Retina (tissue), 1 donor: ENCODE results near the gene HOMER1.
A peak's percentile ranks its signal among the peaks of the same experiment; 100 is the strongest.

Experiments used
- DNase-seq: peaks from one replicate; pipeline ENCODE4 v3.0.0-alpha.2; 2016

HOMER1 gene

GRCh38 chr5:79487251-79487650 is 26.7 kb downstream of the HOMER1 start:
- no peak for DNase-seq

DNA sequence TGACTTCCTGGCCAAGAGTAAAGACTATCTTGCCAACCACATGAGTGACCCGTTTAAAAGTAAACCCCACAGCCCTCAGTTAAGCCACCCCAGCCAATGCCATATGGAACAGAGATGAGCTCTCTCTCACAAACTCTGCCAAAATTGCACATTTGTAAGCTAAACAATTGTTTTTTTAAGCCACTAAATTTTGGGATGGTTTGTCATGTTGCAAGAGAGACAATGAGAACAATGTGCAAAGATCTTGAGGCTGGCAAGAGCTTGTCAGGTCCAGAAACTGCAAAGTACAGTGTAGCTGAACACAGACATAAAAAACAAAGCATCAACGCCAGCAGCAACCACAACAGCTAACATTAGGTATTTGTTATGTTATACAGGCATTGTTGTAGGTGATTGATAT is 27.8 kb downstream of the HOMER1 start:
- no peak for DNase-seq

GRCh38 chr5:79484731-79485130 is 29.2 kb downstream of the HOMER1 start:
- no peak for DNase-seq

GRCh38 chr5:79481574-79481973 is 32.4 kb downstream of the HOMER1 start:
- no peak for DNase-seq

DNA sequence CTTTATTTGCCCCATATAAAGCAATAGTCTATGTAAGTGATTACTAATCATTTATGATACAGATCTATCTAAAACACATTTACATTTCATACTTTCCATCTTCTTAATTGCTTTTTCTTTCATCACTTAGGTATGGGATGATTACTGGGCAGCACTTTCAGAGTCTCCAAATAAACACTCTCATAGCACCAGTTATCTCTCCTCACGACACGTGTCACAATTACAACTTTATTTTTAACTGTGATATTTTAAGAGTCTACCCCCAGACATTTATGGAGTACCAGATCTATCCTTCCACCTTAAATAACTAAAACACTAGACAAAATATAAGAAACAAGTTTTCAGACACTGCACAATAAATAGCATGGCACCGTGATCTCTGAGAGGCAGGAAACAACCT is 32.9 kb downstream of the HOMER1 start:
- DNase-seq = no peak

DNA sequence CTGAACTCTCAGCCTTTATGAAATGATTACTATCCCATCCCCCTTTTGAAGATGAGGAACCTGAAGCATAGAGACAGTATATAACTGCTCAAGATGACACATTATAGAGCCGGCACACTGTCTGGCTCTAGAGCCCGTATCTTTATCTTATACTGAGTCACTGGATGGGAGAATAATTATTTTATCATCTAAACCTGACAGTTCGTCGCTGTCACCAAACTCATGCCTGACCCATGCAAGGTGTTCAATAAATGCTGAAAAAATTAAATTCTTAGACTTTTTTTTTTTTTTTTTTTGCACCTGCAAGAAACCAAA is 38.8 kb downstream of the HOMER1 start:
- DNase-seq = no peak

GRCh38 chr5:79474367-79475151 is 39.4 kb downstream of the HOMER1 start:
- no peak for DNase-seq

DNA sequence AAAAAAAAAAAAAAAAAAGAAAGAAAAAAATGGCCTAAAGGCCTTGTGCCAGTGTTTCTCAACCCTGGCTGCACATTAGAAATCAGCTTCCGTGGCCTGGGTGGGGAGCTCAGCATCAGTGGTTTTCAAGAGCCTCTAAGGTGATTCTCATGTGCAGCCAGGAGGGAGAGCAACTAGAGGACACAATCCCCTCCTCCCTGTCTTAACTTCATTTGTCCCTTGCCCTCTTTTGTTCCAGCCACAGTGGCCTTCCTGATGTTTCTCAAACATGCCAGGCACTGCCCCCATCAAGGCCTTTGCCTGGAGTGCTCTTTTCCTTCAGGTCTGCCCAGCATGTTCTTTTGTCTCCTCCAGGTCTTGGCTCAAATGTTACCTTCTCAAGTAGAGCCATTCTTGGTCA is 42.4 kb downstream of the HOMER1 start:
- DNase-seq = no peak

DNA sequence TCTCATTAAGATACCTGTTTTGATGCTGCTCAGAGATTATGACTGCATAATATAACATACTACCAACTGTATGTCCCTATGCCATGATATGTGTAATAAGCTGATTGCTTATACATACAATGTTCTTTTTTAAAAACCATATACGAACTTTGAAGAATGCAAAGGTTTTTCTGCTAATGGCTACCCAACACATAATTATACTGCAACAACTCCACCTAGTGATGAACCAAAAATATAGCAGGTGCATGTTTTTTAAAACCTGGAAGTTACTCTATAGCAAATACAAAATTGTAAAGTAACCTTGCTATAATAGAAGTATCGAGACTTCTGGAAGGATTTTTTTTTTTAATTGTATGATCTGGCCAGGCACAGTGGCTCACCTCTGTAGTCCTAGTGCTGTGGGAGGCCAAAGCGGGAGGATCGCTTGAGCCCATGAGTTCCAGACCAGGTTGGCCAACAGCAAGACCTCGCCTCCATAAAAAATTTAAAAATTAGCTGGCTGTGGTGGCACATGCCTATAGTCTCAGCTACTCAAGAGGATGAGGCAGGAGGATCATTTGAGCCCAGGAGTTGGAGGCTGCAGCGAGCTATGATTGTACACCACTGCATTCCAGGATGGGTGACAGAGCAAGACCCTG is 49.1 kb downstream of the HOMER1 start:
- DNase-seq = peak; percentile 38

DNA sequence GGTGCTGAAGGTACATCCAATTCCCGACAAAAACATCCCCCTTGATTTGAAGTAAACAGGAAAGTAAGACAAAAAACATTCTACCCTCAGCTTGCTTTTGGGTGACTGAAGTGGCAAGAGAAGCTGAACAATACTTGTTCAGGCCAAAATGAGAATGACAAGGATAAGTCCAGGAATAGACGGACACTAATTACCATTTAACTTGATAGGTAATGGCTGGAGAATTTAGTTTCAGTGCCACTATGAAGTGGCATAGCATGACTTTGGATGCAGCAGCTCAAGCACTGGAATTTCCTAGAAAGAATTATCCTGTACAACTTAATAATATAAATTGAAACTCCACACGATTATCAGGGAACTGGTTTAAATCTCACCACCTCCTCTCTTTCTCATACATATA is 49.7 kb downstream of the HOMER1 start:
- no peak for DNase-seq

GRCh38 chr5:79459626-79460025 is 54.3 kb downstream of the HOMER1 start:
- DNase-seq = no peak

DNA sequence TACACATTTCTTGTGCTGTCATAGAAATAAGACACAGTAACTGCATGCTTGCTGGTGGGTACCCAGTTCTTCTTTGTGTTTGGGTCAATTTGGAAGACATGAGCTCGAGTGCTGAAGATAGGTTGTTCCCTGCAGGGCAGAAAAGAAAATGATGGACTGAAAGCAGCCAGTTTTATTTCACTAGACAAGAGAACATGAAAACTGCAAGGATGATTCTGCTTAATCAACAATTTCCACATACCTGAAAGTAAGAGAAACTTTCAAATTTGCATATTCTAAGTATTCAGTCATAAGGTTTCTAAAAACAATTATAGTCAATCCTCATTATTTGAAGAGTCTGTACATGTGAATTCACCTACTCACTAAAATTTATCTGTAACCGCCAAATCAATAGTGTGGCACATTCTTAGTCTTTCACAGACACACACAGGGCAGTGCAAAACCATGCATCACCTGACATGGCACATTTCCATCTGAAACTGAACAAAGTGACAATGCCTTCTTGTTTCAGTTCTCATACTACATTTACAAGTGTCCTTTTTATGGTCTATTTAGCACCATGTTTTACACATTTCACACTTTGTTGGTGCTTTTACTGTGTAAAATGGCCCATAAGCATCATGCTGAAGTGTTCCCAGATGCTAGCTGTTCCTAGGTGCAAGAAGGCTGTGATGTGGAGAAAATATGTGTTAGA is 56.9 kb downstream of the HOMER1 start:
- no peak for DNase-seq

GRCh38 chr5:79456400-79456799 is 57.5 kb downstream of the HOMER1 start:
- DNase-seq = no peak

DNA sequence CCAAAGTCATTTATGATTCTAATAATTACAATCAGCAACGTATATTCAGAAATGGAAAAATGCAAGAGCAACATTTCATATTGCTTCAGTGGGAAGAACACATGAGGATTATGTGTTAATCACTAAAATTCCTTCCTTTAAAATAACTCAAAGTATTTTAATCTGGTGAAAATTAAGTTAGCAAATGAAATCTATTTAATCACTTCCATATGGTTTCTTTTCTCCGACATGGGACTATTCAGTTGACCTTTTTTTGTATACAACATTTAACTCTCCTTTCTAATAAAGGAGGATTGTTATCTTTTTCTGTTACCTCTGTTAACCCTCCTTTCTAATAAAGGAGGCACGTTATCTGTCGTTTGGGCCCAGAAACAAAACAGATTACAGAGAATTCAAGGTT is 59.9 kb downstream of the HOMER1 start:
- no peak for DNase-seq

DNA sequence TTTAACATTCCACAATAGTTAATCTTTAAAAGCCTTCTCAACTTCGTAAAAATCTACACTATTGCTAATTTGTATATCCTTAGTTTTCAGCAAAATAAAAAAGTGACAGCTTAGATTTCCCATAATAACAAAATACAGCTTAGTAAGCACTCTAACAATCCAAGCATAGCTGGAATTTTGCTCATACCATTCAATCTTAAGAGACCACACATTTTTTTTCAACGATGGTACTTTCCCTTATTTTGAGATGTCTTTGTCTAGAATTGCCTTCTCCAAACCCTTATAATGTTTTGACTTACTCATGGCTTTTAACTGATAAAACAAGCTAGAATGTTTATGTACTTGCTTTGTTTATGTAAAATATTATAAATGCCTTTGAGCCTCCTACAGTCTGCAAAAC is 65.6 kb downstream of the HOMER1 start:
- no peak for DNase-seq

DNA sequence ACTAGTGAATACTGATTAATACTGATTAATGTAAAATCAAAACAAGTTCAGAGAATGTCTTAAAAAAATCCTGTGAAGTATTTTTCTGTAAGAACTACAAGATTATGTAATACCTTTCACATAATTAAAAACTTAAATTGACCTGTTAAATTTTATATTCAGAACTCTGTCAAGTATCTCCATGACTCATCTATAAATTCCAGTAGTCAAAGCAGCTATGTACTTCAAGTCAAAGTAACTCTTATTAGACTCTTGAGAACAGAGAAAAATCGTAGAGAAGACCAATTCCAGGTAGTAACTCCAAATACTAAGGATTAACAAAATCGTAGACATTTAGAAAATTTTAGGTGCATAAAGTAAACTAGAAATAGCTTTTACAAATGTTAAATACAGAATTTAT is 77.1 kb downstream of the HOMER1 start:
- DNase-seq = no peak

DNA sequence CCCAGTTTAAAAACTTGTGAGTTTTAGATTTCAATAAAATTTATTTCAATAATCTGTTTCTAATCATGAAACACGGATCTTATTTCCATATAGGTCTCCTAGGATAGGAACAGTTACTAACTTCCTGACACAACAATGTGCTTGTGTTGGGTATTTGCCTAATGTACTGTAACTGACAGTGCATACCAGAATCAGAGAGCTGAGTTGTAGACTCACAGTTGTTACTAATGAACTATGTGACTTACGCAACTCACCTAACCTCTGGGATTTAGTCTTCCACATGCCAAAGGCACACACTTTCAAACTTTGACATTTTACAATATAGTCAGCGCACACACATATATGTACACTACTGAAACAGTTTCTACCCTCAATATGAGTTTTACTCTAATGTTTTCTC is 77.7 kb downstream of the HOMER1 start:
- no peak for DNase-seq

DNA sequence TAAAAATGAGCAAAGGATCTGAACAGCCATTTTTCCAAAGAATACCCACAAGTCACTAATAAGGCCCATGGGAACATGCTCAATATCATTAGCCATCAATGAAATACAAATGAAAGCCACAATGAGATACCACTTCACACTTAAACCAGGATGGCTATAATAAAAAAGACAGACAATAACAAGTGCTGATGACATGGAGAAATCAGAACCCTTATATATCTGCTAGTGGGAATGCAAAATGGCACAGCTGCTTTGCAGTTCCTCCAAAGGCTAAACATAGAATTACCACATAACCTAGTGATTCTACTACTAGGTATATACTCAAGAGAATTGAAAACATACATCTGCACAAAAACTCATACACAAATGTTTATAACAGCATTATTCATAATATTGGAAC is 83.7 kb downstream of the HOMER1 start:
- no peak for DNase-seq

DNA sequence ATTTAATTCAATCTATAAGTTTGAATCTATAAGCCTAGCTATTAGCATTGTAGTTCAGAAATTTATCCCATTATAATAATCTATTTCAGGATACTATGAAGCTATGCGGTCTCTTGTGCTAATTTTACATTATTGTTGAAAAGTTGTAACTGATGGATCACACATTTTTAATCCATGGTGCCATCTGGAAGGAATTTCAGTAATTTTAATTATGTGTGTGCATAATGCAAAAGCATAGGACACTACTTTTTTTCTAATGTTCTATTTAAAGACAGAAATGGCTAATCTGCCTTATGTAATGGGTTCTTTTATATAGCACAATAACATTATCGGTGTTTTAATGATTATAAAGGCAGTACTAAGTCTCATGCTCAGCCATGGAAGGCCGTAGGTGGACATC is 90.6 kb downstream of the HOMER1 start:
- no peak for DNase-seq

GRCh38 chr5:79420248-79420647 is 93.7 kb downstream of the HOMER1 start:
- no peak for DNase-seq

GRCh38 chr5:79418276-79418675 is 95.7 kb downstream of the HOMER1 start:
- DNase-seq = no peak

GRCh38 chr5:79417495-79417894 is 96.4 kb downstream of the HOMER1 start:
- no peak for DNase-seq

DNA sequence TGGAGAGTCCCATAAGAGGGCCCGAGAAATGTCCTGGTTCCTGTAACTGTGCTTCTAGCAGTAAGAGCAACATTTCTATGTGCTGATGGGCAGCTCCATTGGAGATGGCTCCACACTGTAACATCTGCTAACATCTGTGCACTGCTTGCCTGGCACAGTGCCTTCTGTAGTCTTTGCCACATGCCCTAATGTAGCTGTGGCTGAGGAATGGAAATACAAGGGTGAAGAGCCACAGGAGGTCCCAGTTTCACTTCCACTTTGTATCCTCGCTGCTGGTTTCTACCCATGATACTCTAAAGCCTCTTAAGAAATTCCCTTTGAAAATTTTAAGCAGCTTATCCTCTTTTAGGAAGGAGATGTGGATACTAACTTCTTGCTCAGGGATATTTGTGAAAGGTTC is 97.4 kb downstream of the HOMER1 start:
- DNase-seq = no peak

DNA sequence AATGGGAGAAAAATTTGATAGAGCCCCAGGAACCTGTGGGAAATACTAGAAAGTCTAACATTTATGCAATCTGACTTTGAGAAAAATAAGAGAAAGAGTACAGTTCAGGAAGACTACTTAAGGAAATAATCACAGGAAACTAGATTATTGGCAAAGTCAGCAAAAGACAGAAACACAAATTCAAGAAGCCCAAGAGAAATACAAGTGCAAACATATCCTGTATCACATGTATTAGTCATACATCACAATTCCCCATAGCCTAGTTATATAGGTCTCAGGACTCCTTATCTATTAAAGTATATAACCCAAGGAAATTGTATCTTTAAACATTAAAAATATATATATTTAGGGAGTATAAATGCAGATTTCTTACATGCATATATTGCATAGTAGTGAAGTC is 100.8 kb downstream of the HOMER1 start:
- no peak for DNase-seq
